PFSK-1 (cell line): Measurements from ENCODE around the gene KCTD1.

Source experiments
- FOXP2 ChIP-seq: optimal IDR thresholded peaks from 2 replicates; pipeline ENCODE3; 2011; ENCODE audit warnings: borderline replicate concordance, control low read depth, inconsistent platforms; ENCODE audit not compliant: insufficient read depth; ENCODE audit errors: extremely low read length, extremely low read depth
- POLR2AphosphoS5 ChIP-seq: IDR thresholded peaks from 2 replicates; pipeline ENCODE4 v1.6.1; 2012; ENCODE audit warnings: low read depth, mild to moderate bottlenecking, control low read depth, low read length, moderate library complexity
- SIN3A ChIP-seq: IDR thresholded peaks from 2 replicates; pipeline ENCODE4 v1.6.1; 2012; ENCODE audit warnings: mild to moderate bottlenecking, low read length, moderate library complexity, borderline replicate concordance; ENCODE audit not compliant: insufficient read depth
- TAF1 ChIP-seq: IDR thresholded peaks from 2 replicates; pipeline ENCODE4 v1.6.1; 2012; ENCODE audit warnings: low read length, control low read depth, borderline replicate concordance; ENCODE audit not compliant: insufficient read depth
- TF ChIP-seq, protein P1 (sequence below), 2 experiments: IDR thresholded peaks; 2 replicates each; pipeline versions ENCODE4 v1.6.1 to v1.8.0; 2011 to 2012; ENCODE audit warnings: low read depth in 2 of 2, low read length in 2 of 2, control low read depth in 1 of 2, inconsistent platforms in 1 of 2, mild to moderate bottlenecking in 1 of 2, moderate library complexity in 1 of 2; ENCODE audit not compliant: insufficient read depth in 1 of 2

Gene KCTD1

DNA sequence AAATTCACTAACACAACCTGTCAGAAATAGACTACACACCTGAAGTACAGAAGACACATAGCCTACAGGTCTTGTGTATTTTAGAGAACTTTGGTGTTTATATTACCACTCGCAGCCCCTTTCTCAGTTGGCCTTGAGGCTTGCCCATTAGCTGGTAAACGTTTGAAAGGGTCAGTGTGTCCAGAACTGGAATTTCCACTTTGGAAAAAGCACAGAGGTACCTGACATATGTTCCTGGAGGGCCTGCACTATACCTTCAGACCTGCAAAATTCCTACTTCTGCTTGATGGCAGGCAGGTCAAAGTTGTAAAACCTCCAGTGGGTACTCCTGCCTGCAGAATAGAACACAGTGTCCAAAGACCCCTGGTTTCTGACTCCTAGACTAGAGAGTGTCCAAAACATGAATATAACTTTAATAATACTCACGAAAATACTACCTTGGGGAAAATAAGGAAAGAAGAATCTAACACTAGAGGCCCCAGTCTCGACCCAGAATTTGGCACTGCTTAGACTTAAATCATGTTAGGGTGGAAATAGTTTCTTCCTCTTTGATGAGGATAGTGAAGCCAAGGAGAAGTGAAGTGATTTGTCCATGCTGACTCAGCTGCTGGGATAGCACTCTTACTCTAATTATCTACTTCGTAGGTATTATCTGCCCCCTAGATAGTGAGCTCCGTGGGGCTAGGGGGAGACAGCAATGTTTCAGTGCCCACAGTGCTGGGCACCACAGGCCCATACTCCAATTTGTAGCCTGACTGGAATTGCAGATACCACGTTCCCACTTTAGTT is 2.8 kb downstream of the KCTD1 start:
- TF ChIP-seq TAF1 (no peak), FOXP2 (no peak), POLR2AphosphoS5 (no peak), SIN3A (no peak)
- TF ChIP-seq, protein P1, sequence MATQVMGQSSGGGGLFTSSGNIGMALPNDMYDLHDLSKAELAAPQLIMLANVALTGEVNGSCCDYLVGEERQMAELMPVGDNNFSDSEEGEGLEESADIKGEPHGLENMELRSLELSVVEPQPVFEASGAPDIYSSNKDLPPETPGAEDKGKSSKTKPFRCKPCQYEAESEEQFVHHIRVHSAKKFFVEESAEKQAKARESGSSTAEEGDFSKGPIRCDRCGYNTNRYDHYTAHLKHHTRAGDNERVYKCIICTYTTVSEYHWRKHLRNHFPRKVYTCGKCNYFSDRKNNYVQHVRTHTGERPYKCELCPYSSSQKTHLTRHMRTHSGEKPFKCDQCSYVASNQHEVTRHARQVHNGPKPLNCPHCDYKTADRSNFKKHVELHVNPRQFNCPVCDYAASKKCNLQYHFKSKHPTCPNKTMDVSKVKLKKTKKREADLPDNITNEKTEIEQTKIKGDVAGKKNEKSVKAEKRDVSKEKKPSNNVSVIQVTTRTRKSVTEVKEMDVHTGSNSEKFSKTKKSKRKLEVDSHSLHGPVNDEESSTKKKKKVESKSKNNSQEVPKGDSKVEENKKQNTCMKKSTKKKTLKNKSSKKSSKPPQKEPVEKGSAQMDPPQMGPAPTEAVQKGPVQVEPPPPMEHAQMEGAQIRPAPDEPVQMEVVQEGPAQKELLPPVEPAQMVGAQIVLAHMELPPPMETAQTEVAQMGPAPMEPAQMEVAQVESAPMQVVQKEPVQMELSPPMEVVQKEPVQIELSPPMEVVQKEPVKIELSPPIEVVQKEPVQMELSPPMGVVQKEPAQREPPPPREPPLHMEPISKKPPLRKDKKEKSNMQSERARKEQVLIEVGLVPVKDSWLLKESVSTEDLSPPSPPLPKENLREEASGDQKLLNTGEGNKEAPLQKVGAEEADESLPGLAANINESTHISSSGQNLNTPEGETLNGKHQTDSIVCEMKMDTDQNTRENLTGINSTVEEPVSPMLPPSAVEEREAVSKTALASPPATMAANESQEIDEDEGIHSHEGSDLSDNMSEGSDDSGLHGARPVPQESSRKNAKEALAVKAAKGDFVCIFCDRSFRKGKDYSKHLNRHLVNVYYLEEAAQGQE (IDR thresholded peaks at IDR 0.05; ENCODE audit: insufficient read depth in 1 of 2, low read depth in 2 of 2, low read length in 2 of 2), result no peak

- no peak for TF ChIP-seq SIN3A
- TF ChIP-seq POLR2AphosphoS5, result no peak
- TF ChIP-seq, protein P1 (IDR thresholded peaks at IDR 0.05; ENCODE audit: insufficient read depth in 1 of 2, low read depth in 2 of 2, low read length in 2 of 2), result no peak
- no peak for TF ChIP-seq FOXP2
- no peak for TF ChIP-seq TAF1
Measured at GRCh38 chr18:26544451-26544850, 3.9 kb downstream of the KCTD1 start.

GRCh38 chr18:26543373-26543772 is 5.0 kb downstream of the KCTD1 start:
- TF ChIP-seq SIN3A (no peak), POLR2AphosphoS5 (no peak), TAF1 (no peak), FOXP2 (no peak)
- TF ChIP-seq, protein P1 (IDR thresholded peaks at IDR 0.05; ENCODE audit: insufficient read depth in 1 of 2, low read depth in 2 of 2, low read length in 2 of 2), result no peak

DNA sequence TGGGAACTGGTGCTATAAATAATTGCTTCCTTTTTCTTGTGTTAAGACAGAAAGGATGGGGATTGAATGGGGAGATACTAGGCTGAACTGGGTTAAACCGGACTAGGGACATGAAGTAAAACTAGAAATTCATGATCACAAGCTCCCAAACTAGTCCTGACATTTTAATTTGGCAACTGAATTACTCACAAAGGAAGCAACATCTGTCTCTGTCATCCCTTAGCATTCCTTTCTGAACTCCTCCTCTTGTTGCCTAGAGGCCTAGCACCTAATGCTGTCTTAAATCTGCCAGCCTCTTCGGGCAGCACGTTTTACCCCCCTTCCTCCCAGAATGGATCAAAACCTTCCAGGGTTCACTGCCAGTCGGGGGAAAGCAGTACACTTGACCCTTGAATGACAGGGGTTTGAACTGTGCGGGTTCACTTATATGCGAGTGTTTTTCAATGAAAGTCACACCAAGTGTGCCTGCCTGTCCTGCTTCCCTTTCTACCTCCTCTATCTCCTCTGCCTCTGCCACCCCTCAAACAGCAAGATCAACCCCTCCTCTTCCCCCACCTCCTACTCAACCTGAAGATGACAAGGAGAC is 8.2 kb downstream of the KCTD1 start:
- TF ChIP-seq SIN3A (no peak), TAF1 (no peak), POLR2AphosphoS5 (no peak), FOXP2 (no peak)
- TF ChIP-seq, protein P1 (IDR thresholded peaks at IDR 0.05; ENCODE audit: insufficient read depth in 1 of 2, low read depth in 2 of 2, low read length in 2 of 2), result no peak
